Erythroblast (primary cell): ENCODE measurements around the gene SNX27.

ENCODE experiments used
- GATA1 ChIP-seq: IDR thresholded peaks from 2 replicates; pipeline ENCODE4 v1.6.1; 2011; ENCODE audit warnings: low read depth, mild to moderate bottlenecking, control low read depth, low read length, moderate library complexity
- POLR2A ChIP-seq: IDR thresholded peaks from 2 replicates; pipeline ENCODE4 v1.6.1; 2011; ENCODE audit warnings: mild to moderate bottlenecking, low read length

DNA sequence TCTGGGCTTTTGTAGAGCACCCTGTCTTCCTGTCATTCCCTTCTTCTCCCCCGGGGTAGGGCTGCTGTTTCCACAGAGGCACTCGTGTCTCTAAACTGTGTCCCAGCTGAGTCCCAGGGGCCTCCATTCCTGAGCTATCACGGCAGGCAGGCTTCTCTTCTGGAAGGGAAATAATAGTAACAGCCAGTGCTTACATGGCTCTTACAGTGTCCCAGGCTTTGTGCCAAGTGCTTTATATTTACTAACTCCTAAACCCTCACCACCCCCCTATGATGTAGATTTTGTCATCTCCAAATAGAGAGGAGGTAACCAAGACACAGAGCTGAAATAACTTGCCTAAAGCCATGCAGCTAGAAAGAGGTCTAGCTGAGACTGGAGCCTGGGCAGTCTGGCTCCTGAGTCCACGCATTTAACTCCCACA, 106.2 kb downstream of the SNX27 start:
- TF ChIP-seq POLR2A (no peak), GATA1 (no peak)
